SU-DHL-6 (cell line): ENCODE measurements around the gene ASNSD1.

ENCODE experiments used
- H2AFZ ChIP-seq: fragments of 200-600 bp; sonication (generic); 2 replicates; pipeline ENCODE4 v1.6.1; 2014; ENCODE audit warnings: low read depth, mild to moderate bottlenecking, moderate library complexity, mixed read lengths, antibody characterized with exemption, low read length; ENCODE audit not compliant: severe bottlenecking
- H3F3A ChIP-seq: fragments of 200-600 bp; shearing (Covaris generic); 2 replicates; pipeline ENCODE4 v1.6.0; 2016; ENCODE audit warnings: antibody characterized with exemption, mild to moderate bottlenecking; ENCODE audit not compliant: insufficient read depth
- H3K27ac ChIP-seq: fragments of 200-600 bp; sonication (generic); 2 replicates; pipeline ENCODE4 v1.5.1; 2016; ENCODE audit warnings: low read depth, mild to moderate bottlenecking, low read length, moderate library complexity, mixed read lengths
- H3K27me3 ChIP-seq: fragments of 200-600 bp; sonication (generic), shearing (Covaris generic); 2 replicates; pipeline ENCODE4 v1.6.0; 2014; ENCODE audit warnings: mild to moderate bottlenecking, low read length
- H3K36me3 ChIP-seq: fragments of 200-600 bp; sonication (generic); 2 replicates; pipeline ENCODE4 v1.6.1; 2014; ENCODE audit warnings: mild to moderate bottlenecking, low read length, mixed read lengths
- H3K4me2 ChIP-seq: fragments of 300-600, 200-600 bp; shearing (Covaris generic), sonication (generic); 2 replicates; pipeline ENCODE4 v1.6.0; 2014; ENCODE audit warnings: low read length, low read depth, mild to moderate bottlenecking; ENCODE audit not compliant: poor library complexity, severe bottlenecking
- H3K4me3 ChIP-seq: fragments of 200-600 bp; sonication (generic); 2 replicates; pipeline ENCODE4 v1.5.1; 2014; ENCODE audit warnings: antibody characterized with exemption, low read length, mild to moderate bottlenecking, mixed read lengths; ENCODE audit not compliant: insufficient read depth, poor library complexity, severe bottlenecking
- H3K79me2 ChIP-seq: fragments of 200-600 bp; sonication (generic); 2 replicates; pipeline ENCODE4 v1.6.1; 2014; ENCODE audit warnings: mild to moderate bottlenecking, low read length, moderate library complexity; ENCODE audit not compliant: insufficient read depth
- H3K9ac ChIP-seq: fragments of 200-600 bp; sonication (generic); 2 replicates; pipeline ENCODE4 v1.7.0; 2014; ENCODE audit warnings: mild to moderate bottlenecking, low read length
- H3K9me2 ChIP-seq: fragments of 200-600 bp; sonication (generic); replicated peaks from 2 replicates; pipeline ENCODE4 v1.6.1; 2014; ENCODE audit warnings: low read length; ENCODE audit not compliant: insufficient read depth
- H3K9me3 ChIP-seq: fragments of 200-600 bp; sonication (generic); 2 replicates; pipeline ENCODE4 v1.6.1; 2014; ENCODE audit warnings: low read length, mixed read lengths; ENCODE audit not compliant: insufficient read depth
- H4K20me1 ChIP-seq: fragments of 200-600 bp; sonication (generic); 2 replicates; pipeline ENCODE4 v1.6.1; 2014; ENCODE audit warnings: low read depth, mild to moderate bottlenecking, antibody characterized with exemption, low read length, moderate library complexity, mixed read lengths
- EZH2phosphoT487 ChIP-seq: fragments of 200-600 bp; sonication (generic), shearing (Covaris generic); conservative IDR thresholded peaks from 2 replicates; pipeline ENCODE4 v1.6.1; 2018; ENCODE audit warnings: mild to moderate bottlenecking, antibody characterized with exemption, low read length, moderate library complexity, mixed read lengths
- TF ChIP-seq, protein P1 (sequence below): fragments of 200-600 bp; sonication (generic); IDR thresholded peaks from one replicate; pipeline ENCODE4 v1.5.1; 2017; ENCODE audit warnings: antibody characterized with exemption, mild to moderate bottlenecking, low read length, moderate library complexity; ENCODE audit not compliant: insufficient read depth, poor library complexity, severe bottlenecking

Gene ASNSD1

DNA sequence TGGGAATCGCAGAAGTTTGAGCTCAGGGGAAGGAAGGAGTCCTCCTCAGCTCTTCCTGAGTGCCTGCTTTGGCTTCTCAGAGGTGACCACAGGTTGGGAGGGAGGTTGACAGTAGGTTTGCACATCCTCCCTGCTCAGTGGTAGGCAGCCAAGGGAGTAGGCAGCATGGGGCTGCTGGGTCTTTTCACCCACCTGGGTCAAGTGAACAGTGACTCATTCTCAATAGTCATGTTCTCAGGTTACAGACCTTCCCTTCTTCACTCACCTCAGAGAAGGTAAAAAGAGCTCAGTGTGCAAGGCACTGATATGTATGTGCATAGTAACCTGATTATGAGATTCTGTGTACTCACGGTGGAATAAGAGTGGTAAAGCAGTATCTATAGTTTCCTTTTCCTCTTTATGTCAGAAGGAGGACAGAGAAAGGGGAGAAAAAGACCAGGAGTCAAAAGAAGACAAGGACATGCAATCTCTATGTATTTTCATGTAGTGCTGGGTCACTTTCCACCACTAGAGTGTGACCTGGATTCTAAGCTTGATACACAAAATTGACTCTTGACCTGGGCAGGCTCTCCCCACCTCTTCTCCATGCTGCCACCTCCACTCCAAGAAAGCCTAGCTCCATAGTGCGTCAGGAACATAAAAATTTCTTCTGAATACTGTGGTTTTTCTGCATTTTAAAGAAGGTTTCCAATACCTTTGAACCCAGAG lies 36.5 kb upstream of the ASNSD1 start:
- Histone ChIP-seq H3K27ac (no peak overlapping the region), H3K9me3 (no peaks in the 10 kb centered on the region), H3K27me3 (no peaks in the 10 kb centered on the region), H3K36me3 (no peaks in the 10 kb centered on the region), H3K79me2 (no peaks in the 10 kb centered on the region), H3F3A (no peaks in the 10 kb centered on the region), H3K9me2 (no peaks in the 10 kb centered on the region), H2AFZ (no peak overlapping the region), H4K20me1 (no peaks in the 10 kb centered on the region), H3K4me2 (no peak overlapping the region), H3K9ac (no peak overlapping the region), H3K4me3 (no peak overlapping the region)
- TF ChIP-seq, protein P1, sequence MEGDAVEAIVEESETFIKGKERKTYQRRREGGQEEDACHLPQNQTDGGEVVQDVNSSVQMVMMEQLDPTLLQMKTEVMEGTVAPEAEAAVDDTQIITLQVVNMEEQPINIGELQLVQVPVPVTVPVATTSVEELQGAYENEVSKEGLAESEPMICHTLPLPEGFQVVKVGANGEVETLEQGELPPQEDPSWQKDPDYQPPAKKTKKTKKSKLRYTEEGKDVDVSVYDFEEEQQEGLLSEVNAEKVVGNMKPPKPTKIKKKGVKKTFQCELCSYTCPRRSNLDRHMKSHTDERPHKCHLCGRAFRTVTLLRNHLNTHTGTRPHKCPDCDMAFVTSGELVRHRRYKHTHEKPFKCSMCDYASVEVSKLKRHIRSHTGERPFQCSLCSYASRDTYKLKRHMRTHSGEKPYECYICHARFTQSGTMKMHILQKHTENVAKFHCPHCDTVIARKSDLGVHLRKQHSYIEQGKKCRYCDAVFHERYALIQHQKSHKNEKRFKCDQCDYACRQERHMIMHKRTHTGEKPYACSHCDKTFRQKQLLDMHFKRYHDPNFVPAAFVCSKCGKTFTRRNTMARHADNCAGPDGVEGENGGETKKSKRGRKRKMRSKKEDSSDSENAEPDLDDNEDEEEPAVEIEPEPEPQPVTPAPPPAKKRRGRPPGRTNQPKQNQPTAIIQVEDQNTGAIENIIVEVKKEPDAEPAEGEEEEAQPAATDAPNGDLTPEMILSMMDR, result no peak
- TF ChIP-seq EZH2phosphoT487, result no peak

- Histone ChIP-seq H3K4me2 (no peak overlapping the region), H3K9ac (no peak overlapping the region), H3K4me3 (no peak overlapping the region), H4K20me1 (no peaks in the 10 kb centered on the region), H3K36me3 (no peaks in the 10 kb centered on the region), H3K79me2 (no peaks in the 10 kb centered on the region), H2AFZ (no peak overlapping the region), H3K9me3 (no peaks in the 10 kb centered on the region), H3F3A (no peaks in the 10 kb centered on the region), H3K27ac (no peak overlapping the region), H3K27me3 (no peaks in the 10 kb centered on the region), H3K9me2 (no peaks in the 10 kb centered on the region)
- TF ChIP-seq EZH2phosphoT487, result no peak
- TF ChIP-seq, protein P1, result no peak
Observed at GRCh38 chr2:189625636-189626035, 35.6 kb upstream of the ASNSD1 start.

- Histone ChIP-seq H3K36me3 (no peaks in the 10 kb centered on the region), H3K27me3 (no peaks in the 10 kb centered on the region), H3K79me2 (no peaks in the 10 kb centered on the region), H2AFZ (no peak overlapping the region), H3K9me3 (no peaks in the 10 kb centered on the region), H3K9ac (no peak overlapping the region), H3F3A (no peaks in the 10 kb centered on the region), H3K4me2 (no peak overlapping the region), H4K20me1 (no peaks in the 10 kb centered on the region), H3K27ac (no peak overlapping the region), H3K4me3 (no peak overlapping the region), H3K9me2 (no peaks in the 10 kb centered on the region)
- TF ChIP-seq EZH2phosphoT487, result no peak
- TF ChIP-seq, protein P1, result no peak
Observed at GRCh38 chr2:189627789-189628188, 33.5 kb upstream of the ASNSD1 start.
